Transverse colon (tissue), 4 donors: ENCODE results near the gene VGLL3.

Experiments used
- CTCF ChIP-seq, 5 experiments: fragments of 200-600 bp in 3 of 5; fragments of 450-650 bp in 2 of 5; sonication (generic) in 3 of 5; IDR thresholded peaks; 1 replicate in 2 of 5; 2 replicates in 3 of 5; pipeline ENCODE4 v1.5.1; 2016 to 2017; ENCODE audit warnings: antibody characterized with exemption in 5 of 5, inconsistent platforms in 3 of 5, mild to moderate bottlenecking in 2 of 5, moderate library complexity in 1 of 5
- POLR2A ChIP-seq: fragments of 450-650 bp; IDR thresholded peaks from one replicate; pipeline ENCODE4 v1.6.1; 2016; ENCODE audit warnings: antibody characterized with exemption, mild to moderate bottlenecking, moderate library complexity
- POLR2AphosphoS5 ChIP-seq, 3 donors: sonication (generic); formaldehyde crosslinking; IDR thresholded peaks; one replicate each; pipeline ENCODE4 v1.6.1; 2016; ENCODE audit warnings: antibody characterized with exemption in 3 of 3

- TF ChIP-seq CTCF (IDR thresholded peaks at IDR 0.05) (no peak), POLR2AphosphoS5 (IDR thresholded peaks at IDR 0.05) (no peak), POLR2A (no peak)
Observed at GRCh38 chr3:86921971-86922680, 68.8 kb downstream of the VGLL3 start.
